ENCODE measurements around the gene PHLDB1.
"Not testable (repeated sequence)": the region's sequence is repeated elsewhere in the genome, so short reads cannot be mapped to it uniquely, and the experiment has no call there.

The PHLDB1 gene

GRCh38 chr11:118659953-118660680 lies 52.7 kb downstream of the PHLDB1 start:
- no peak for DNase-seq

- DNase-seq: no peak
Observed at GRCh38 chr11:118660681-118661424, 53.4 kb downstream of the PHLDB1 start.

- DNase-seq: no peak
Observed at GRCh38 chr11:118661425-118662301, 54.2 kb downstream of the PHLDB1 start.

- DNase-seq: no peak
Observed at GRCh38 chr11:118662401-118663271, 55.2 kb downstream of the PHLDB1 start.

- DNase-seq: no peak
Observed at GRCh38 chr11:118663381-118663780, 56.0 kb downstream of the PHLDB1 start.

GRCh38 chr11:118663902-118664301 lies 56.5 kb downstream of the PHLDB1 start:
- no peak for DNase-seq

GRCh38 chr11:118666371-118666770 lies 59.0 kb downstream of the PHLDB1 start:
- DNase-seq: no peak

GRCh38 chr11:118670063-118670462 lies 62.6 kb downstream of the PHLDB1 start:
- no peak for DNase-seq

- DNase-seq: no peak
Observed at GRCh38 chr11:118671254-118671653, 63.8 kb downstream of the PHLDB1 start.

- no peak for DNase-seq
Observed at GRCh38 chr11:118672846-118673245, 65.4 kb downstream of the PHLDB1 start.

- no peak for DNase-seq
Observed at GRCh38 chr11:118673361-118674081, 66.1 kb downstream of the PHLDB1 start.

GRCh38 chr11:118674082-118674435 lies 66.6 kb downstream of the PHLDB1 start:
- DNase-seq: no peak

- DNase-seq: no peak
Observed at GRCh38 chr11:118677977-118678376, 70.6 kb downstream of the PHLDB1 start.

GRCh38 chr11:118678908-118679307 lies 71.5 kb downstream of the PHLDB1 start:
- not testable (repeated sequence) for DNase-seq

- DNase-seq: no peak
Observed at GRCh38 chr11:118679483-118679882, 72.1 kb downstream of the PHLDB1 start, which contains the start of gene TREH. TSS of gene TREH (minus strand) at chr11:118679650. CDS start at chr11:118679627, 23 bp downstream.

- no peak for DNase-seq
Observed at GRCh38 chr11:118682372-118682771, 75.0 kb downstream of the PHLDB1 start.

- not testable (repeated sequence) for DNase-seq
Observed at GRCh38 chr11:118682939-118683338, 75.5 kb downstream of the PHLDB1 start.

- DNase-seq: no peak
Observed at GRCh38 chr11:118684187-118684586, 76.8 kb downstream of the PHLDB1 start.

- DNase-seq: no peak
Observed at GRCh38 chr11:118687906-118688305, 80.5 kb downstream of the PHLDB1 start.

- not testable (repeated sequence) for DNase-seq
Observed at GRCh38 chr11:118688339-118688738, 80.9 kb downstream of the PHLDB1 start.

- DNase-seq: no peak
Observed at GRCh38 chr11:118688851-118689502, 81.6 kb downstream of the PHLDB1 start.
